Activated T-helper 1 cell treated with anti-CD3 and anti-CD28 coated beads, Interleukin-2, amount 50 U/mL, for 16 hours (primary cell): Measurements from ENCODE around the gene GAL.

Experiments
- DNase-seq, 2 donors: peaks; one replicate each; pipeline ENCODE4 v3.0.0-alpha.2; 2020; ENCODE audit warnings: low read depth in 1 of 2, low spot score in 1 of 2

Gene GAL

GRCh38 chr11:68680541-68681231 is 3.7 kb upstream of the GAL start:
- no peak for DNase-seq

DNA sequence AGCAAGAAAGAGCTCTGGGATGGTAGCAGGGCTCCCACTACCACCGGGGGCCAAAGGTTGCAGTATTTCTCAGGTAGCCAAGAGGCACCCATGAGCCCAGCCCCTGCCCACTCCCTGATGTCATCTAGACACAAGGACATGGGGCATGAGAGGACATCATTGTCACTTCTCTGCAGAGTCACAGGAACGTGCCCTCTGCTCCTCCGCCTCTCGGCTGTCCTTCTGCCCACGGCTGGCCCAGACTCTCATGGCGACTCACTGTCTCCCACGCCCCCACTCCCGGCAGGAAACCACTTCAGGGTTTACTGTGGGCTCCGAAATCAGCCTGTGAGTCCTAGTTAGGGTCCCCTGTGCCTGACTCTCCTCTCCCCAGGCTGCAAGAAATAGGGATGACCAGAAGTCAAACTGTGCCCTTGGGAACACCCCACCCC is 1.8 kb upstream of the GAL start:
- no peak for DNase-seq

- DNase-seq, result no peak
Measured at GRCh38 chr11:68683121-68683520, 1.2 kb upstream of the GAL start.

GRCh38 chr11:68683536-68684384 is 584 bp upstream of the GAL start:
- DNase-seq, result no peak

DNA sequence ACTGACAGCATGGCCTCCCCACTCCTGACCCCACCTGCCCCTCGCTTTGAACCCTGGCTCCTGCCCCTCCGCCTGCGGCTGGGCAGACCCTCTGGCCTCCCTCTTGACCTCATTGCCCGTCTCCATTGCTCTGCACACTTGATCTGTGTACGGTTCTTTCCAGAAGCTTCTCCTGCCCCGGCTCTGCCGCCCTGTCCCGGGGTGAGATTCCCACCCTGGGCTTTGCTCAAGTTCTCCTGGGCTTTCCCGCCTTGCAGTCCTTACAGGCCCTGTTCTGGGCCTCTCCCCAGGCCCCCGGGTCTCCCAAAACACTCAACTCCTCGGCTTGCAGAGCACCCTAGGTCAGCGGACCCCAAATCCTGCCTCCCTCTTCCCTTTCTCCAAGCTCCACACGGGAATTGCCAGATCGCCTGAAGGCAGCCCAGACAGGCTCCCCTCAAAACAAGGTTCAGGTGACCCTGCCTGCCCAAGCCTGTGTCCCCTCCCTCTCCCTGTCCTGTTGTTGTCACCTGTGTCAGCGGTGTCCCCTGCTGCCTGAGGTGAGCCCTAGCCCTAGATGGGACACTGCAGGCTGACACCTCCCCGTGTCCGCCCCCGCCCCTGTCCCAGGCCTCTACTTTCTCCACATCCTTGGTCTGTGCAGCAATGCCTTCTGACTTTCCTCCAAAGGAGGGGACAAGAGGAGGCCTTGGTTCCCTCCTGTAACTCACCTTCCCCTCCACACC is 1.5 kb downstream of the GAL start:
- DNase-seq, result no peak

GRCh38 chr11:68686486-68686885 is 2.1 kb downstream of the GAL start:
- DNase-seq, result no peak

DNA sequence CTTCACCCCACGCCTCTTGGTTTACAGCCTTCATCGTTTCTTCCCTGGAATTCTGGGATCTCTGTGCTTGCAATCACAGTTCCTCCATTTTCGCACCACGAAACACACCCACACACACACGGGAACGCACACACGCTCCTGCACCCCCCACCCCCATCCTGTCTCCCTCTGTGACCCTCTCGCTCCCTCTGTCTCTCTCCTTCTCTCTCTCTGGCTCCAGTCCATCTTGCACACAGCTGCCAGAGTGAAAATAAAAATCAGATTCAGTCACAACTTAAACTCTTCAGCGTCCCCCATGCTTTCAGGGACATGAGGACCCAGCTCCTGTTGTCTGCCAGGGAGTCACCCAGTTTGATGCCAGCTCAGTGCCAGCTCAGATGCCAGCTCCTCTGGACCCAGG is 3.0 kb downstream of the GAL start:
- DNase-seq, result no peak

- no peak for DNase-seq
Measured at GRCh38 chr11:68687986-68688385, 3.6 kb downstream of the GAL start.

DNA sequence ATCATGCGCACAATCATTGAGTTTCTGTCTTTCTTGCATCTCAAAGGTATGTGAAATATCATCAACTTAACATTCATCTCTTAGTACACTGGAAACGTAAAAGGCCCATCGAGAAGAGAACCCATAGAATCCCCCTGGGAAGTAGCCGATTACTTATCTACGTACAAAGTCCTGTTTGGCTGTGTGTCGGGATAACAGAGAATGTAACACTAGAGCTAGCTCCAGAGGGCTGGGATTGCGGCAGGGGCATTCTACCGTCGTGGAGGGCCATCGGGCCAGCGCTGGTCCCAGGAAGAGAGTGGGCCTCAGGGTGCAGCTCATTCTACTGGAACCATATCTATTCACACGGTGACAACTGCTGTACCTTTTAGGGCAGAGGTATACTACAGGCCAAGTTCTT is 4.5 kb downstream of the GAL start:
- no peak for DNase-seq

DNA sequence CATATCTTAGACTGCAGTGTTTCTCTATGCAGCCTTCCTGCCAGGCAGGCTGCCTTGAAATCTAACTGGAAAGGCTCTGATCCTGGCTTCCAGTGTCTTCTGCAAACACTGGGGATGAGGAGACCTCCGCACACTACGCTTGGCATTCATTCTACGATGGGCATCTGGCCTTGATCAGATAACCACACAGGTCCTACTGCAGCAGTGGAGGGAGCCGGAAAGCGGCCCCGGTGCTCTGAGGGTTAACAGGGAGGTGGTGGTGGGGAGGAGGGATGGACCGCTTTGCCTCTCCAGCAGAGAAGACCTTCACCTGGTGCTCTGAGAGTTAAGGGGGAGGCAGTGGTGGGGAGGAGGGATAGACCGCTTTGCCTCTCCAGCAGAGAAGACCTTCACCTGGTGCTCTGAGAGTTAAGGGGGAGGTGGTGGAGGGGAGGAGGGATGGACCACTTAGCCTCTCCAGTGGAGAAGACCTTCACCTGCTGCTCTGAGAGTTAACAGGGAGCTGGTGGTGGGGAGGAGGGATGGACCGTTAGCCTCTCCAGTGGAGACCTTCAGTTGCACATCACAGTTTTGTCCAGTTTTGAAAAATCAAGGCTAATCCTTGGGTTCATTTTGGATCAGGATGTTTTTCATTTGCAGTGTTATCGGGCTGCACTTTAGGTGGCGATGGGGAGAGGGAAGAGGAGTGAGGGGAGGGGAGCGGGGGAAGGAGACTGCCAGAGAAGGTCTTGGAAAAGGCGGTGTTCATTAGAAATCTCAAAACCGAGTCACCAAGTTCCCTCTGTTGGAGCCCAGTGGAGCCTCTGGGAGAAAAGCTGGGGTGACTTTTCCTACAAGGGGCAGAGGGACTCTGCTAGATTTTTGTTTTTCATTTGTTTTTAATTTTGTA is 5.6 kb downstream of the GAL start:
- no peak for DNase-seq

- DNase-seq, result no peak
Measured at GRCh38 chr11:68690671-68691401, 6.5 kb downstream of the GAL start.

DNA sequence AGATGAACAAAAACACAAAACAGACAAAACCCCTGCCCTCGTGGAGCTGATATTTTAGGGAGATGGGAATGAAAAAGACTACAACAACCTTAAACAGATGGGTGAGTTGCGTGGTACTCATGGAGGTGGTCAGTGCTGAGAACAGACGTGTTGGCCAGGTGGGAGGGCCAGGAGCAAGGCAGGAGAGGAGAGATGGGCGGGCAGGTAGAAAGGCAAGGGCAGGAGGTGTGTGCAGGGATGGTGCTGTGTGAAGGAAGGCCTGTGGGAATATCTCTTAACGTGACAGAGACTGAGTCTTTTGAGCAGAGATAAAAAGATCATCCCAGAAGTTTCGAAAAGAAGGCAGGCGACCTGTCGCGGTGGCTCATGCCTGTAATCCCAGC is 7.0 kb downstream of the GAL start:
- no peak for DNase-seq

- DNase-seq, result no peak
Measured at GRCh38 chr11:68692115-68692514, 7.8 kb downstream of the GAL start.

DNA sequence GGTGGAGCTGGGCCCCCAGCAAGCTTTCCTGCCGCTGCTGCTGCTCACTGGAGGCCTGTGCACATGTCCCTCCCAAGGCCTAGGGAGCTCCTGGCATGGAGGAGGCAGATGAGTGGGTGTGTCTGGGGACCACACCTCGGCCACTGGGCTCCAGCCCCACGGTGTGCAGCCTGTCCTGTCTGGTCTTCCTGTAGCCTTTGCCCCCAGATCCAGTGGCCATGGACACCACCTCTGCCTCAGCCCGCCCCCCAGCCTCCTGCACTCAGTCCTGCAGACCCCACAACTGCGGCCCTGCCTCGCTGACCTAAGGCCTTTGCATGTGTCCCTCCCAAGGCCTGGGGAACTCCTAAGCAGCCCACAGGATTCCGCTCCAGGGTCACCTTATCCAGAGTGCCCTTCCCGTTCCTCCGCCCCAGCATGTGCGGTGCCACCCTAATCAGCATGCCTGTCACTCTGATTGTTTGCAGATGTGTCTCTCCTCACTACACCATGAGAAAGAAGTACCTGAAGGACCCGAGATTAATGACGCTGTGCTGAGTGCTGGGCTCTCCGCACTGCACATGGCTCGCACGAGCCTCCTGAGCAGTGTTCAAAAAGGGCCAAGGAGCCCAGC is 8.6 kb downstream of the GAL start:
- no peak for DNase-seq

DNA sequence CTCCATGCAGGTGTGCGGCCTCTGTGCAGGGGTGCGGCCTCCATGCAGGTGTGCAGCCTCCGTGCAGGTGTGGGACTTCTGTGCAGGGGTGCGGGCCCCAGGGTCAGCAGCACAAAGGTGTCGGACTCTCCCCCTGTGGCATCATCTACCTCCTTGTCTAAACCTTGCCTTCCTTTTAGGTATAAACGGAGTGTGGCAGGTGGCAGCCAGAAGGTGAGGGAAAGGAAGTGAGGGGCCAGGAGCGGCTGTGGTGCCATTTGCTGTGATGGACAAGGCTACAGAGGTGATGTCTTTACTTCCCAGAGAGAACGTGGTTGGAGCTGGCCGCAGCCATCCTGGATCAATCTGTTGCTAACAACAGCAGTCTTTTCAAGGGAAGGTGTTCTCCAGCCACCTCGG is 9.1 kb downstream of the GAL start:
- DNase-seq, result no peak

- DNase-seq, result no peak
Measured at GRCh38 chr11:68694431-68695297, 10.3 kb downstream of the GAL start.

- DNase-seq, result no peak
Measured at GRCh38 chr11:68695531-68695930, 11.2 kb downstream of the GAL start.

- DNase-seq, result no peak
Measured at GRCh38 chr11:68698993-68699392, 14.6 kb downstream of the GAL start.

- no peak for DNase-seq
Measured at GRCh38 chr11:68704887-68705286, 20.5 kb downstream of the GAL start.
